ENCODE measurements around the gene KAT6B. TPM values are rescaled to one million over a fixed set of nuclear protein-coding genes. Genes with fewer than 3 reads are reported as not detected.
"Not testable (repeated sequence)": the region's sequence is repeated elsewhere in the genome, so short reads cannot be mapped to it uniquely, and the experiment has no call there.

The KAT6B gene
- total RNA-seq, 2 experiments from 2014 or later = 23.1 to 26.9 TPM

DNA sequence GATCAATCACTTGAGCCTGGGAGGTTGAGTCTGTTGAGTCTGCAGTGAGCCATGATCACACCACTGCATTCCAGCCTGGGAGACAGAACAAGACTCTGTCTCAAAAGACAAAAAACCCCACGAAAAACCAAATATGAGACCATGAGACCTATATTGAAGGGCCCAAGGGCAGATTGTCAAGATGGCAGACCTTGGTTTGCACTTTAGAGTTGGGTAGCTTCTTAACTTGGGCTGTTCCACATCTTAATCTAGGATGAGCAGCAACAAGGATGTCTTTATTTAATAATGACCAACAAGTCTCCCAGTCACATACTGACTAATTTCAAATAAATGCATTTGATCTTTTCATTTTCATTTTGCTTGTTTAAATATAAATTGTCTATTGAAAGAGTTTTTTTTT lies 43.8 kb downstream of the KAT6B start:
- H3K9me3 Mint-ChIP-seq = no peaks in the 10 kb centered on the region
- H3K4me3 Mint-ChIP-seq = no peak overlapping the region
- H3K27ac Mint-ChIP-seq = no peak overlapping the region
- ChIA-PET POLR2A (no interaction called here), CTCF (interaction anchor here (2.2 kb wide), 1 partner anchor 10 kb away, joined by 5 read pairs; no protein-coding TSS in a partner anchor)
- H3K27me3 Mint-ChIP-seq = no peaks in the 10 kb centered on the region
- peaks cover 2% of the 10 kb centered on the region for H3K36me3 Mint-ChIP-seq (ENCODE audit: low read depth)
- H3K4me1 Mint-ChIP-seq = peaks cover 24% of the 10 kb centered on the region
- DNase-seq = no peak

DNA sequence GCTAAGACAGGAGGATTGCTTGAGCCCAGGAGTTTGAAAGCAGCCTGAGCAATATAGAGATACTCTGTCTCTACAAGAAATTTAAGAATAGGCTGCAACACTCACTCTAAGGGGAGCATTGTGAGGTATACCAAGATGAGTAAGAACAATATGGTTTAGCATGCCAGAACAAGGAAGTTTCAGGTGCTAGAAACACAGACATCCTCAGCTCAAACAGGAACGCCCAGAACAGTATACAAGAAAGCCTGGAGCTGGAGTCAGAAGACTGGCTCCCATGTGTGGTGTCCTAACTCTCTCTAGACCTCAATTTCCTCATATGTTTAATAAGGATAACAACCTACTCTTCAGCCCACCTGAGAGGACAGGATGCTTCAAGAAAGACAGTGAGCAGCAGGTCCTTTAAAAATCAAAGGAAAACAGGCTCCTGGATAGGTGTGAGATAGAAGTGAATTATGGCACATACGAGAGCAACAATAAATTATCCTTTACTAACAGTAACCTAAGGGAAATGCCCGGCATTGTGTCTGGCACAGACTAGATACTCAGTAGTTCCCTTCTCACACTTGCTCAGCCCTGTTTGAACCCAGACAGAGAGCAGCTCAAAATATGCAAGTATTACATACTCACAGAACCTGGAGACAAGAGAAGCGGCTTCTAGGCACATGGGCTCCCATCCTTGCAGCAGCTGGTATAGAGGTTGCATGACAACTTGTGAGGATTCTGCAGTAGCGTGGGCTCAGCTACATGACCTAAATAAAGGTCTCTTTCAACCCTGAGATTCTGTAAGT lies 45.4 kb downstream of the KAT6B start:
- Mint-ChIP-seq H3K4me1 (peaks cover 24% of the 10 kb centered on the region), H3K27me3 (no peaks in the 10 kb centered on the region), H3K36me3 (ENCODE audit: low read depth) (peaks cover 2% of the 10 kb centered on the region), H3K4me3 (peak overlapping the region; percentile 55), H3K9me3 (no peaks in the 10 kb centered on the region), H3K27ac (peak overlapping the region; percentile 77)
- ChIA-PET POLR2A (interaction anchor here (0.6 kb wide), 2 partner anchors 26 to 441 kb away, joined by 3 to 11 read pairs; no protein-coding TSS in a partner anchor), CTCF (interaction anchor here (0.6 to 2.2 kb wide), 9 partner anchors 8 to 1063 kb away, joined by 3 to 6 read pairs (median 4); no protein-coding TSS in a partner anchor)
- peak; percentile 24 for DNase-seq

DNA sequence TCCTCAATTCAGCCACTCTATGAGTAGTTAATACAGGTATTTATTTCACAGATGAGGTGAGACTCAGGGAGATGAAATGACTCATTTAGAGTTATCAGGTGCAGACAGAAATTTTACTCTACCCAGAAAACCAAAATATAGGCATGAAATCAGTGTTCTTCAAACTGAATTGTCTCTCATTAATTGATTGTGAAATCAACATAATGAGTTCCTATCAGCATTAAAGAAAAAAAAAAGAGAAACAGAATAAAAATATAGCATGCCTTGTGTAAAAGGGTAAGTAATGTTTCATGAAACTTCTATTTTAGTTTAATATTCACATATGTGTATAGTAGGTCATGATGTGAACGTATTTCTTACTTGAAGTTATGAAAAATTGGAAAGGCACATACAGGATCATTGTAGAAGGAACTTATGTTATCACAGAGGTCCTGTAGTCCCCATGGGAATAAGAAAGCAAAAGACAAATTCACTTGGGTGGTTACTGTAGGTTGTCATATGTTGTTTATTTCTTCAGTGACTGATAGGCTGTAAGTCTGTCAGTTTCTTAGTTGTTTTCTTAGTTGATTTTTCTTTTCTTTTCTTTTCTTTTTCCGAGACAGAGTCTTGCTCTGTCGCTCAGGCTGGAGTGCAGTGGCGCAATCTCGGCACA lies 47.5 kb downstream of the KAT6B start:
- no peak for DNase-seq
- no peaks in the 10 kb centered on the region for H3K9me3 Mint-ChIP-seq
- no peaks in the 10 kb centered on the region for H3K27me3 Mint-ChIP-seq
- ChIA-PET POLR2A (no interaction called here), CTCF (no interaction called here)
- H3K4me3 Mint-ChIP-seq = no peak overlapping the region
- H3K4me1 Mint-ChIP-seq = peaks cover 24% of the 10 kb centered on the region
- H3K27ac Mint-ChIP-seq = no peak overlapping the region
- H3K36me3 Mint-ChIP-seq (ENCODE audit: low read depth) = peaks cover 2% of the 10 kb centered on the region

DNA sequence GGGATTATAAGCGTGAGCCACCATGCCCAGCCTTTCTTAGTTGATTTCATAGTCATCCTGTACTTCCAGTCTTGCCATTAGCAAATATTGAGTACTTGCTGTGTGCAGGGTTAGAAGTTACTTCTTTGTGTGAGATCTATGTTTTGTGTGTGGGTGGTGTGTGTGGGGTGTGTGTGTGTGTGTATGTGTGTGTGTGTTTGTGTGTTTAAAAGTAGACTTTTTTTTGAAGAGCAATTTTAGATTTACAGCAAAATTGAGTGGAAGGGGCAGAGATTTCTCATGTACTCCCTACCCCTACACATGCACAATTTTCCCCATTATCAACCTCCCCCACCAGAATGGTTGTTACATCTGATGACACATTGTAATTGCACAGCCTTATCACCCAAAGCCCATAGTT lies 48.2 kb downstream of the KAT6B start:
- CTCF ChIA-PET = interaction anchor here (1.1 kb wide), 1 partner anchor 10 kb away, joined by 8 read pairs; no protein-coding TSS in a partner anchor
- DNase-seq = no peak
- Mint-ChIP-seq H3K9me3 (no peaks in the 10 kb centered on the region), H3K4me1 (peaks cover 24% of the 10 kb centered on the region), H3K27ac (peak overlapping the region; percentile 31), H3K4me3 (no peak overlapping the region), H3K36me3 (ENCODE audit: low read depth) (peaks cover 2% of the 10 kb centered on the region), H3K27me3 (no peaks in the 10 kb centered on the region)
- POLR2A ChIA-PET = no interaction called here

DNA sequence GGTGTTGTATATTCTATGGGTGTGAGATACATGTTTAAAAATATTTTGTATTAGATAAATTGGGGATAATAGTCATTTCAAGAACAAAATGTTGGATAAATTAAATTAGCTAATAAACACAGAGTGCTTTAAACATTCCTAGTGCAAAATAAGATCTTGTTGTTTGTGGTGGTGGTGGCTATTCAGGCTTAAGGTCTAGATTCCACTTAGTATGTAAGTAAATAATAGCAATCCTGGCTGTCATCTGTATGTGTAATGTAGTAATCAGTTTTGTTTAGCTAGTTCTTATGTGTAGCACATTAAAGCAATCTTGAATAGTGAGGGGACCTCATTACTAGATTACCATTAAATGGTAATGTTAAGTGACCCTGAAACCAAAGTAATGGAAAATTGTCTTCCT lies 48.7 kb downstream of the KAT6B start:
- no peak overlapping the region for H3K27ac Mint-ChIP-seq
- no peak for DNase-seq
- H3K4me1 Mint-ChIP-seq = peaks cover 24% of the 10 kb centered on the region
- H3K36me3 Mint-ChIP-seq (ENCODE audit: low read depth) = no peaks in the 10 kb centered on the region
- no peaks in the 10 kb centered on the region for H3K9me3 Mint-ChIP-seq
- CTCF ChIA-PET = interaction anchor here (0.7 to 1.5 kb wide), 4 partner anchors 10 to 239 kb away, joined by 3 to 8 read pairs (median 3); no protein-coding TSS in a partner anchor
- POLR2A ChIA-PET = no interaction called here
- H3K4me3 Mint-ChIP-seq = no peak overlapping the region
- no peaks in the 10 kb centered on the region for H3K27me3 Mint-ChIP-seq

DNA sequence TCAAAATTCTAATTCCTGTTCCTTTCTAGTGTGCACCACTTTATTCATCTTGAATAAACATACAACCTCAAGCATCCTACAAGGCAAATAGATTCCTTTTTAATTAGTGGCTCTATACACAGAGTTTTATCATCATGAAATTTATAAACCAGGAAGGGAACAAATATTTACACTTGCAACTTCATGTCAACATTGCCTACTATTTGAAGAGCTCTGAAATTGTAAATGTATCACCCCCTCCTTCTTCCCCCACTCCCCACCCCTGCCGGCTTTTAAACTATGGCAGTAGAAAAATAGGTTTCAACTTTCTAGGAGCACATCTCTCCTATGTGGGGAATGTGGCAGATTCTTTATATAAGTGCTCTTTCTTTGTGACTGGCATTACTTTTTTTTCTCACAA lies 49.6 kb downstream of the KAT6B start:
- POLR2A ChIA-PET = no interaction called here

GRCh38 chr10:74877054-74877453 lies 50.7 kb downstream of the KAT6B start:
- H3K27me3 Mint-ChIP-seq; H3K4me3 Mint-ChIP-seq; H3K36me3 Mint-ChIP-seq (ENCODE audit: low read depth); DNase-seq; POLR2A ChIA-PET; H3K9me3 Mint-ChIP-seq; H3K27ac Mint-ChIP-seq: not testable (repeated sequence)
- CTCF ChIA-PET = interaction anchor here (0.6 to 1.3 kb wide), 3 partner anchors 9 to 21 kb away, joined by 3 to 5 read pairs (median 4); no protein-coding TSS in a partner anchor
- H3K4me1 Mint-ChIP-seq = peaks cover 14% of the 10 kb centered on the region

More for the DNA sequence above, 49.6 kb downstream of the KAT6B start:
- H3K27me3 Mint-ChIP-seq = no peaks in the 10 kb centered on the region
- H3K4me1 Mint-ChIP-seq = peaks cover 24% of the 10 kb centered on the region
- CTCF ChIA-PET = interaction anchor here (0.7 to 1.5 kb wide), 4 partner anchors 10 to 238 kb away, joined by 3 to 5 read pairs (median 3); no protein-coding TSS in a partner anchor
- H3K4me3 Mint-ChIP-seq = no peak overlapping the region
- no peak for DNase-seq
- no peaks in the 10 kb centered on the region for H3K9me3 Mint-ChIP-seq
- H3K36me3 Mint-ChIP-seq (ENCODE audit: low read depth) = peaks cover 2% of the 10 kb centered on the region
- no peak overlapping the region for H3K27ac Mint-ChIP-seq

GRCh38 chr10:74877898-74878297 lies 51.5 kb downstream of the KAT6B start:
- Mint-ChIP-seq H3K27ac (no peak overlapping the region), H3K36me3 (ENCODE audit: low read depth) (peaks cover 2% of the 10 kb centered on the region), H3K27me3 (no peaks in the 10 kb centered on the region), H3K4me1 (peaks cover 7% of the 10 kb centered on the region), H3K4me3 (no peak overlapping the region), H3K9me3 (no peaks in the 10 kb centered on the region)
- CTCF ChIA-PET = interaction anchor here (0.9 to 1.4 kb wide), 4 partner anchors 11 to 127 kb away, joined by 3 to 4 read pairs (median 4); no protein-coding TSS in a partner anchor
- no peak for DNase-seq
- POLR2A ChIA-PET = no interaction called here

- POLR2A ChIA-PET = no interaction called here
Measured at GRCh38 chr10:74880041-74880440, 53.6 kb downstream of the KAT6B start.

GRCh38 chr10:74881253-74881884 lies 55.0 kb downstream of the KAT6B start:
- peaks cover 2% of the 10 kb centered on the region for H3K36me3 Mint-ChIP-seq (ENCODE audit: low read depth)
- no peaks in the 10 kb centered on the region for H3K27me3 Mint-ChIP-seq
- POLR2A ChIA-PET = no interaction called here
- no peak overlapping the region for H3K4me3 Mint-ChIP-seq
- DNase-seq = no peak
- no peak overlapping the region for H3K27ac Mint-ChIP-seq
- no peaks in the 10 kb centered on the region for H3K9me3 Mint-ChIP-seq
- CTCF ChIA-PET = interaction anchor here (0.7 kb wide), 1 partner anchor 21 kb away, joined by 3 read pairs; no protein-coding TSS in a partner anchor
- H3K4me1 Mint-ChIP-seq = peaks cover 1% of the 10 kb centered on the region

More at GRCh38 chr10:74880041-74880440, 53.6 kb downstream of the KAT6B start:
- H3K27me3 Mint-ChIP-seq = no peaks in the 10 kb centered on the region
- no peak overlapping the region for H3K4me3 Mint-ChIP-seq
- peaks cover 2% of the 10 kb centered on the region for H3K4me1 Mint-ChIP-seq
- CTCF ChIA-PET = interaction anchor here (1.5 kb wide), 1 partner anchor 9 kb away, joined by 5 read pairs; no protein-coding TSS in a partner anchor
- no peak for DNase-seq
- H3K36me3 Mint-ChIP-seq (ENCODE audit: low read depth) = peaks cover 2% of the 10 kb centered on the region
- H3K9me3 Mint-ChIP-seq = no peaks in the 10 kb centered on the region
- H3K27ac Mint-ChIP-seq = no peak overlapping the region

GRCh38 chr10:74882427-74882826 lies 56.0 kb downstream of the KAT6B start:
- Mint-ChIP-seq H3K9me3 (no peaks in the 10 kb centered on the region), H3K36me3 (ENCODE audit: low read depth) (peaks cover 2% of the 10 kb centered on the region), H3K27me3 (no peaks in the 10 kb centered on the region), H3K4me3 (no peak overlapping the region), H3K4me1 (peaks cover 1% of the 10 kb centered on the region), H3K27ac (no peak overlapping the region)
- ChIA-PET POLR2A (no interaction called here), CTCF (no interaction called here)
- no peak for DNase-seq

DNA sequence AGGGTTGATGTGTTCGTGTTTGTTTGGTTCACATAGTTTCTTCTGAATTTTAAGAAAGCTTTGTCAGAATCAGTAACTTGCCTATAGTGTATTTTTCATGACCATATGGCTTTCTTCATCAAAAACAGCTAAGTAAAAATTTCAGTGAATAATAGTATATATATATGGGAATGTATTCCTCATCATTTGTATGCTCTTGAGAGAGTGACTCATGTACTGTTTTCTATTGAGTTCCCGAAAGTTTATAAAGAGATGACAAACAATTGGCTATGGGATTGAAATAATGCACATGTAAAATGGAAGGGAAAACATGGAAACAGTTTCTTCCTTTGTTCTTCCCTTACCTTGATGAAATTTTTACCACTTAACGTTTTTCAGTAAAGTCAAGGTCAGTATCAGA lies 56.4 kb downstream of the KAT6B start:
- Mint-ChIP-seq H3K4me3 (no peak overlapping the region), H3K27me3 (no peaks in the 10 kb centered on the region), H3K36me3 (ENCODE audit: low read depth) (peaks cover 2% of the 10 kb centered on the region), H3K4me1 (peaks cover 1% of the 10 kb centered on the region), H3K27ac (no peak overlapping the region), H3K9me3 (no peaks in the 10 kb centered on the region)
- POLR2A ChIA-PET = no interaction called here
- CTCF ChIA-PET = interaction anchor here (0.8 kb wide), 1 partner anchor 10 kb away, joined by 3 read pairs; no protein-coding TSS in a partner anchor
- DNase-seq = no peak

Measured in activated CD4-positive, alpha-beta T cell treated with anti-CD3 and anti-CD28 coated beads, Interleukin-2, amount 10 ng/mL, durations not matched to agents 7 days and 5 days (primary cell).